GM23338 (cell line): Measurements from ENCODE around the gene ACBD3. TPM values are rescaled to one million over a fixed set of nuclear protein-coding genes. Genes with fewer than 3 reads are reported as not detected.

Source experiments
- NANOG ChIP-seq: IDR thresholded peaks from 2 replicates; pipeline ENCODE4 v1.6.1; 2016; ENCODE audit warnings: antibody characterized with exemption, borderline replicate concordance
- POLR2AphosphoS5 ChIP-seq: IDR thresholded peaks from 2 replicates; pipeline ENCODE4 v1.6.1; 2016; ENCODE audit warnings: antibody characterized with exemption, low read depth
- REST ChIP-seq: IDR thresholded peaks from one replicate; pipeline ENCODE4 v1.6.1; 2018; ENCODE audit warnings: antibody characterized with exemption; ENCODE audit not compliant: unreplicated experiment
- ZNF114 ChIP-seq: fragments of 250-450 bp; sonication (Bioruptor Pico); IDR thresholded peaks from 2 replicates; pipeline ENCODE4 v1.5.0; 2020; ENCODE audit warnings: mild to moderate bottlenecking, moderate library complexity
- polyA plus RNA-seq: library from polyadenylated mRNA; unstranded; fragments of >200 nt; fragmentation: Nextera tagmentation; extraction: Ambion mirVana; gene quantifications from 2 replicates; pipeline ENCODE4 v1.2.1, GENCODE V29; 2016
- small RNA-seq: library from RNA; depleted of rRNA; stranded (forward); fragments of <200 nt; gene quantifications from one replicate; pipeline ENCODE3, GENCODE V24; 2014; ENCODE audit warnings: low replicate concordance
- total RNA-seq: library from RNA; depleted of rRNA; stranded (reverse); fragments of >200 nt; shearing (Covaris generic); gene quantifications from 2 replicates; pipeline ENCODE4 v1.2.3, GENCODE V29; 2014; rRNA removed

ACBD3 gene
- total and polyA plus RNA-seq, 2 experiments from 2014 or later = 17.1 to 36.2 TPM

- TF ChIP-seq REST (no peak), POLR2AphosphoS5 (no peak), ZNF114 (CRISPR knock-in tag) (no peak), NANOG (no peak)
Measured at GRCh38 chr1:226095286-226095685, 91.3 kb downstream of the ACBD3 start (continued).

Small RNA genes lying within 50 kb of the gene (small RNA-seq; reads per million reads assigned to genes)
- not detected for gene AL512343.1

Other genes starting within 250 kb of the ACBD3 start
- 12.4 and 16.9 TPM in 2 replicates for gene LEFTY2, start 245.5 kb downstream of the ACBD3 start, total RNA-seq
- 8.3 and 10.2 TPM in 2 replicates for gene LEFTY2, start 245.5 kb downstream of the ACBD3 start, polyA plus RNA-seq
- gene SDE2, start 187.4 kb downstream of the ACBD3 start, total RNA-seq = 25.6 and 26.9 TPM in 2 replicates
- 10.6 and 11.3 TPM in 2 replicates for gene SDE2, start 187.4 kb downstream of the ACBD3 start, polyA plus RNA-seq
- gene H3-3A, start 124.0 kb downstream of the ACBD3 start, total RNA-seq = 913 and 938 TPM in 2 replicates
- gene H3-3A, start 124.0 kb downstream of the ACBD3 start, polyA plus RNA-seq = 2,407 and 2,643 TPM in 2 replicates
- gene MIXL1, start 36.9 kb upstream of the ACBD3 start, total RNA-seq = 0.97 and 2.6 TPM in 2 replicates
- 0.66 and 1.0 TPM in 2 replicates for gene MIXL1, start 36.9 kb upstream of the ACBD3 start, polyA plus RNA-seq
- 16.9 and 17.5 TPM in 2 replicates for gene LIN9, start 122.4 kb upstream of the ACBD3 start, total RNA-seq
- 11.8 and 12.4 TPM in 2 replicates for gene LIN9, start 122.4 kb upstream of the ACBD3 start, polyA plus RNA-seq
- 603 and 877 TPM in 2 replicates for gene PARP1, start 221.4 kb upstream of the ACBD3 start, total RNA-seq
- gene PARP1, start 221.4 kb upstream of the ACBD3 start, polyA plus RNA-seq = 1,061 and 1,082 TPM in 2 replicates